CD4-positive, alpha-beta memory T cell (primary cell): Measurements from ENCODE around the gene DLGAP1. TPM values are rescaled to one million over a fixed set of nuclear protein-coding genes. Genes with fewer than 3 reads are reported as not detected.

Experiments
- CTCF ChIA-PET: fragments of 350-600 bp; sonication (Branson Sonifier 250); formaldehyde crosslinking; loops from one replicate; lab custom pipeline; 2021; ENCODE audit warnings: inconsistent platforms; ENCODE audit not compliant: partially characterized antibody; lab: Charles Lee
- POLR2A ChIA-PET: fragments of 350-600 bp; sonication (Branson Sonifier 250); formaldehyde crosslinking; loops from one replicate; lab custom pipeline; 2021; ENCODE audit not compliant: partially characterized antibody; lab: Charles Lee
- DNase-seq, 5 donors: peaks; one replicate each; pipeline versions ENCODE4 v3.0.0 to v3.0.0-alpha.2; 2020 to 2022; ENCODE audit warnings: mixed read lengths in 1 of 5
- H3K27ac ChIP-seq: one replicate; pipeline ENCODE4 v1.7.0; 2013; ENCODE audit warnings: low read depth, low read length
- H3K27me3 ChIP-seq: 2 replicates; pipeline ENCODE4 v1.7.0; 2013; ENCODE audit warnings: mild to moderate bottlenecking, low read length, moderate library complexity; ENCODE audit not compliant: insufficient read depth
- H3K36me3 ChIP-seq: 2 replicates; pipeline ENCODE4 v1.7.0; 2013; ENCODE audit warnings: mild to moderate bottlenecking, low read length, moderate library complexity; ENCODE audit not compliant: insufficient read depth
- H3K4me1 ChIP-seq: 2 replicates; pipeline ENCODE4 v1.7.0; 2013; ENCODE audit warnings: mild to moderate bottlenecking, low read length, moderate library complexity; ENCODE audit not compliant: insufficient read depth
- H3K4me3 ChIP-seq, 2 donors: one replicate each; pipeline ENCODE4 v1.7.0; 2013; ENCODE audit warnings: low read length in 2 of 2, mild to moderate bottlenecking in 1 of 2
- H3K9me3 ChIP-seq, 2 donors: one replicate each; pipeline ENCODE4 v1.7.0; 2013; ENCODE audit warnings: low read length in 2 of 2, control low read depth in 1 of 2; ENCODE audit not compliant: control insufficient read depth in 1 of 2
- H3K27ac Mint-ChIP-seq, 7 donors: one replicate each; pipeline ENCODE4 v1.8.0; 2020 to 2021; ENCODE audit warnings: mixed read lengths in 7 of 7, mild to moderate bottlenecking in 6 of 7, inconsistent platforms in 3 of 7, moderate library complexity in 3 of 7
- H3K27me3 Mint-ChIP-seq, 2 donors: one replicate each; pipeline ENCODE4 v1.8.0; 2020 to 2021; ENCODE audit warnings: mixed read lengths in 2 of 2
- H3K36me3 Mint-ChIP-seq, 2 donors: one replicate each; pipeline ENCODE4 v1.8.0; 2020 to 2021; ENCODE audit warnings: mixed read lengths in 2 of 2, inconsistent platforms in 1 of 2, mild to moderate bottlenecking in 1 of 2
- H3K4me1 Mint-ChIP-seq, 4 donors: one replicate each; pipeline ENCODE4 v1.8.0; 2020 to 2021; ENCODE audit warnings: mixed read lengths in 4 of 4, mild to moderate bottlenecking in 1 of 4
- H3K4me3 Mint-ChIP-seq, 8 donors: one replicate each; pipeline ENCODE4 v1.8.0; 2020 to 2021; ENCODE audit warnings: mixed read lengths in 8 of 8, mild to moderate bottlenecking in 7 of 8, moderate library complexity in 6 of 8, inconsistent platforms in 3 of 8
- H3K9me3 Mint-ChIP-seq, 8 donors: one replicate each; pipeline ENCODE4 v1.8.0; 2020 to 2021; ENCODE audit warnings: mixed read lengths in 8 of 8, mild to moderate bottlenecking in 5 of 8, inconsistent platforms in 3 of 8, moderate library complexity in 1 of 8
- intact Hi-C: fragments of 100-400 bp; cut with micrococcal nuclease; formaldehyde crosslinking; loops from one replicate; pipeline ENCODE4 v1.15.1; 2023
- polyA plus RNA-seq, 2 donors: library from polyadenylated mRNA; unstranded; fragments of 300-500 nt; fragmentation: Illumina TruSeq; gene quantifications; one replicate each; pipeline ENCODE4 v1.2.3, GENCODE V29; 2021
- total RNA-seq, 2 experiments: library from RNA; stranded (reverse); gene quantifications; one replicate each; pipeline ENCODE4 v1.2.3, GENCODE V29; 2021

DLGAP1 gene
- total and polyA plus RNA-seq, 4 experiments from 2014 or later = 0.17 to 0.71 (median 0.45) TPM

- H3K4me3 Mint-ChIP-seq = peak overlapping the region; percentile 88 to 95 (median 91)
- peaks cover 0 to 27% of the 10 kb centered on the region in 2 donors for H3K36me3 Mint-ChIP-seq
- no peaks in the 10 kb centered on the region for H3K36me3 ChIP-seq
- peak overlapping the region; percentile 98 to 100 (median 99) for H3K27ac Mint-ChIP-seq
- peaks cover 37 to 66% (median 52%) of the 10 kb centered on the region in 4 donors for H3K4me1 Mint-ChIP-seq
- H3K9me3 ChIP-seq = no peaks in the 10 kb centered on the region
- CTCF ChIA-PET = interaction anchor here (0.6 to 8.4 kb wide), 26 partner anchors 9 to 348 kb away, joined by 3 to 100 read pairs (median 6); partner anchors contain the start of gene MYL12A
- peak in 3 of 5 donors; percentile 6 to 63 (median 46) for DNase-seq
- no peaks in the 10 kb centered on the region for H3K27me3 ChIP-seq
- no peaks in the 10 kb centered on the region for H3K27me3 Mint-ChIP-seq
- POLR2A ChIA-PET = interaction anchor here (0.6 to 7.5 kb wide), 31 partner anchors 8 to 1024 kb away, joined by 3 to 166 read pairs (median 6); partner anchors contain the start of genes MYL12A, MYL12B and TGIF1
- peak overlapping the region; percentile 91 for H3K27ac ChIP-seq
- H3K9me3 Mint-ChIP-seq = no peaks in the 10 kb centered on the region
- H3K4me1 ChIP-seq = peaks cover 53% of the 10 kb centered on the region
- intact Hi-C loops = loop anchor here (1.0 to 5.0 kb wide), 8 partner anchors 9 to 633 kb away; partner anchors contain the start of genes LPIN2 and MYL12A
- H3K4me3 ChIP-seq = peak overlapping the region; percentile 68 to 72
Observed at GRCh38 chr18:3594760-3595368, 860.2 kb downstream of the DLGAP1 start.

- no peaks in the 10 kb centered on the region for H3K27me3 ChIP-seq
- H3K9me3 ChIP-seq = no peaks in the 10 kb centered on the region
- Mint-ChIP-seq H3K27ac (peak overlapping the region; percentile 98 to 100 (median 99)), H3K4me3 (peak overlapping the region; percentile 88 to 95 (median 91)), H3K4me1 (peaks cover 37 to 66% (median 50%) of the 10 kb centered on the region in 4 donors), H3K9me3 (no peaks in the 10 kb centered on the region), H3K36me3 (peaks cover 0 to 27% of the 10 kb centered on the region in 2 donors), H3K27me3 (no peaks in the 10 kb centered on the region)
- ChIA-PET CTCF (interaction anchor here (0.6 to 8.4 kb wide), 30 partner anchors 9 to 705 kb away, joined by 3 to 100 read pairs (median 6); partner anchors contain the start of gene MYL12A), POLR2A (interaction anchor here (0.6 to 7.5 kb wide), 40 partner anchors 9 to 1701 kb away, joined by 3 to 166 read pairs (median 5); partner anchors contain the start of genes MYL12A, MYL12B, TGIF1 and ZBTB14)
- peak overlapping the region; percentile 68 to 72 for H3K4me3 ChIP-seq
- no peaks in the 10 kb centered on the region for H3K36me3 ChIP-seq
- DNase-seq = peak; percentile 93 to 96 (median 95)
- H3K27ac ChIP-seq = peak overlapping the region; percentile 91
- intact Hi-C loops = loop anchor here (1.0 to 5.0 kb wide), 7 partner anchors 10 to 632 kb away; partner anchors contain the start of gene MYL12A
- H3K4me1 ChIP-seq = peaks cover 53% of the 10 kb centered on the region
Observed at GRCh38 chr18:3593904-3594759, 861.0 kb downstream of the DLGAP1 start.

- Mint-ChIP-seq H3K27me3 (no peaks in the 10 kb centered on the region), H3K4me3 (peak overlapping the region; percentile 88 to 95 (median 91)), H3K36me3 (peaks cover 0 to 27% of the 10 kb centered on the region in 2 donors), H3K27ac (peak overlapping the region; percentile 98 to 100 (median 99)), H3K4me1 (peaks cover 37 to 66% (median 47%) of the 10 kb centered on the region in 4 donors), H3K9me3 (no peaks in the 10 kb centered on the region)
- Histone ChIP-seq H3K36me3 (no peaks in the 10 kb centered on the region), H3K4me3 (peak overlapping the region; percentile 25 to 72), H3K27me3 (no peaks in the 10 kb centered on the region), H3K9me3 (no peaks in the 10 kb centered on the region), H3K27ac (peak overlapping the region; percentile 91), H3K4me1 (peaks cover 53% of the 10 kb centered on the region)
- ChIA-PET CTCF (interaction anchor here (0.9 to 8.4 kb wide), 21 partner anchors 9 to 346 kb away, joined by 3 to 100 read pairs (median 9); partner anchors contain the start of gene MYL12A), POLR2A (interaction anchor here (0.6 to 7.5 kb wide), 31 partner anchors 8 to 1702 kb away, joined by 3 to 166 read pairs (median 6); partner anchors contain the start of genes MYL12A, MYL12B, TGIF1 and ZBTB14)
- intact Hi-C loops = loop anchor here (5.0 kb wide), 1 partner anchor 631 kb away; no protein-coding TSS in a partner anchor
- DNase-seq = no peak
Observed at GRCh38 chr18:3593381-3593903, 861.7 kb downstream of the DLGAP1 start.

GRCh38 chr18:3592864-3593263 lies 862.2 kb downstream of the DLGAP1 start:
- peak overlapping the region; percentile 98 to 100 (median 99) for H3K27ac Mint-ChIP-seq
- H3K27me3 Mint-ChIP-seq = no peaks in the 10 kb centered on the region
- no peaks in the 10 kb centered on the region for H3K9me3 ChIP-seq
- CTCF ChIA-PET = interaction anchor here (0.9 to 8.4 kb wide), 8 partner anchors 8 to 315 kb away, joined by 3 to 100 read pairs (median 30); no protein-coding TSS in a partner anchor
- H3K36me3 ChIP-seq = no peaks in the 10 kb centered on the region
- H3K4me3 ChIP-seq = no peak overlapping the region
- H3K27ac ChIP-seq = peak overlapping the region; percentile 91
- DNase-seq = no peak
- POLR2A ChIA-PET = interaction anchor here (0.6 to 7.5 kb wide), 13 partner anchors 10 to 346 kb away, joined by 3 to 166 read pairs (median 35); partner anchors contain the start of genes MYL12A, MYL12B and TGIF1
- H3K9me3 Mint-ChIP-seq = no peaks in the 10 kb centered on the region
- intact Hi-C loops = loop anchor here (5.0 kb wide), 1 partner anchor 631 kb away; no protein-coding TSS in a partner anchor
- peaks cover 36 to 62% (median 46%) of the 10 kb centered on the region in 4 donors for H3K4me1 Mint-ChIP-seq
- H3K4me1 ChIP-seq = peaks cover 49% of the 10 kb centered on the region
- peak overlapping the region; percentile 48 to 95 (median 91) for H3K4me3 Mint-ChIP-seq
- H3K36me3 Mint-ChIP-seq = peaks cover 0 to 26% of the 10 kb centered on the region in 2 donors
- no peaks in the 10 kb centered on the region for H3K27me3 ChIP-seq

GRCh38 chr18:3590096-3590630 lies 864.9 kb downstream of the DLGAP1 start:
- H3K4me1 ChIP-seq = peaks cover 36% of the 10 kb centered on the region
- H3K27me3 ChIP-seq = no peaks in the 10 kb centered on the region
- CTCF ChIA-PET = interaction anchor here (0.6 to 3.5 kb wide), 3 partner anchors 75 to 359 kb away, joined by 3 to 28 read pairs (median 8); no protein-coding TSS in a partner anchor
- peaks cover 23 to 52% (median 33%) of the 10 kb centered on the region in 4 donors for H3K4me1 Mint-ChIP-seq
- H3K9me3 Mint-ChIP-seq = no peaks in the 10 kb centered on the region
- no peaks in the 10 kb centered on the region for H3K27me3 Mint-ChIP-seq
- H3K4me3 ChIP-seq = no peak overlapping the region
- H3K9me3 ChIP-seq = no peaks in the 10 kb centered on the region
- no peak overlapping the region for H3K4me3 Mint-ChIP-seq
- POLR2A ChIA-PET = interaction anchor here (0.7 to 1.6 kb wide), 3 partner anchors 13 to 142 kb away, joined by 3 to 4 read pairs (median 3); no protein-coding TSS in a partner anchor
- DNase-seq = no peak
- no peak overlapping the region for H3K27ac Mint-ChIP-seq
- intact Hi-C loops = loop anchor here (5.0 kb wide), 1 partner anchor 628 kb away; no protein-coding TSS in a partner anchor
- no peak overlapping the region for H3K27ac ChIP-seq
- peaks cover 0 to 9% of the 10 kb centered on the region in 2 donors for H3K36me3 Mint-ChIP-seq
- no peaks in the 10 kb centered on the region for H3K36me3 ChIP-seq
